Adrenal gland (tissue), 12 donors: Measurements from ENCODE around the gene MAP2. TPM values are rescaled to one million over a fixed set of nuclear protein-coding genes. Genes with fewer than 3 reads are reported as not detected.

Experiments
- DNase-seq, 7 donors: peaks; one replicate each; pipeline ENCODE4 v3.0.0-alpha.2; 2019 to 2020
- H3K27ac ChIP-seq, 5 donors: fragments of 200-600 bp; sonication (generic) in 4 of 5; 1 replicate in 3 of 5; 2 replicates in 2 of 5; pipeline versions ENCODE4 v1.5.1 to v1.8.0; 2016 to 2020; ENCODE audit warnings: mild to moderate bottlenecking in 1 of 5
- H3K27me3 ChIP-seq: fragments of 200-600 bp; 2 replicates; pipeline ENCODE4 v1.8.0; 2021
- H3K36me3 ChIP-seq, 2 donors: fragments of 200-600 bp; replicated peaks in 1 of 2; 1 replicate in 1 of 2; 2 replicates in 1 of 2; pipeline versions ENCODE4 v1.5.1 to v1.8.0; 2018 to 2022
- H3K4me1 ChIP-seq, 2 donors: fragments of 200-600 bp; replicated peaks in 1 of 2; 1 replicate in 1 of 2; 2 replicates in 1 of 2; pipeline versions ENCODE4 v1.5.1 to v1.8.0; 2018 to 2021
- H3K4me3 ChIP-seq, 4 donors: fragments of 200-600 bp; sonication (generic) in 3 of 4; one replicate each; pipeline ENCODE4 v1.5.1; 2016 to 2018
- H3K9me3 ChIP-seq, 3 donors: fragments of 200-600 bp; sonication (generic) in 1 of 3; replicated peaks in 1 of 3; 1 replicate in 2 of 3; 2 replicates in 1 of 3; pipeline versions ENCODE4 v1.5.1 to v1.8.0; 2016 to 2021
- CTCF ChIP-seq, 6 experiments: fragments of 450-650 bp in 4 of 6; fragments of 200-600 bp in 2 of 6; sonication (generic) in 1 of 6; IDR thresholded peaks; 1 replicate in 5 of 6; 2 replicates in 1 of 6; pipeline versions ENCODE4 v1.5.1 to v1.8.0; 2016 to 2021; ENCODE audit warnings: antibody characterized with exemption in 6 of 6, mild to moderate bottlenecking in 2 of 6, moderate library complexity in 1 of 6
- POLR2A ChIP-seq, 2 donors: fragments of 450-650 bp; IDR thresholded peaks; one replicate each; pipeline ENCODE4 v1.6.1; 2017; ENCODE audit warnings: antibody characterized with exemption in 2 of 2, mild to moderate bottlenecking in 2 of 2, moderate library complexity in 1 of 2
- WGBS, 4 donors: extraction: QIAGEN DNeasy Blood & Tissue Kit in 2 of 4; methylation state at CpG; one replicate each; pipeline versions ENCODE4 v1.1.5 to v1.1.7; 2013 to 2017; 5-methylcytosine and 5-hydroxymethylcytosine counted together
- intact Hi-C, 2 donors: fragments of 100-400 bp; cut with DNase I; formaldehyde crosslinking; loops; one replicate each; pipeline versions ENCODE4 v1.14.1 to v1.15.0; 2022 to 2023
- polyA plus RNA-seq, 3 donors: library from polyadenylated mRNA; stranded (reverse); fragments of 200-250 nt in 2 of 3; fragments of 350-450 nt in 1 of 3; fragmentation: Illumina TruSeq in 1 of 3; extraction: RNeasy Lipid Tissue Mini Kit (QIAGEN cat#74804) in 1 of 3; gene quantifications; one replicate each; pipeline ENCODE4 v1.2.3, GENCODE V29; 2013 to 2014
- total RNA-seq, 9 donors: library from RNA; depleted of rRNA in 4 of 9; stranded (reverse); fragments of >200 nt in 4 of 9; fragments of 120-200 nt in 1 of 9; fragmentation: NEBNext Ultra II Directional in 1 of 9; extraction: Animal tissue kit (Norgen Biotek cat#: 25700) in 1 of 9; gene quantifications; one replicate each; pipeline versions ENCODE4 v1.1.0 to v1.2.4, GENCODE V29; 2013 to 2023
- donor health status: healthy with polysubstance abuse.
- donor health status: Bipolar disorder and iron deficiency.
- donor health status: DM: yes; HTN: yes; CAD: no.
- donor health status: DM: no; HTN: no; CAD: no.
- donor health status: DM: no; HTN: no; CAD: no.
- donor health status: DM: yes; HTN: yes; CAD: no.

The MAP2 gene
- total and polyA plus RNA-seq, 12 donors = 2.2 to 25.5 (median 6.0) TPM

DNA sequence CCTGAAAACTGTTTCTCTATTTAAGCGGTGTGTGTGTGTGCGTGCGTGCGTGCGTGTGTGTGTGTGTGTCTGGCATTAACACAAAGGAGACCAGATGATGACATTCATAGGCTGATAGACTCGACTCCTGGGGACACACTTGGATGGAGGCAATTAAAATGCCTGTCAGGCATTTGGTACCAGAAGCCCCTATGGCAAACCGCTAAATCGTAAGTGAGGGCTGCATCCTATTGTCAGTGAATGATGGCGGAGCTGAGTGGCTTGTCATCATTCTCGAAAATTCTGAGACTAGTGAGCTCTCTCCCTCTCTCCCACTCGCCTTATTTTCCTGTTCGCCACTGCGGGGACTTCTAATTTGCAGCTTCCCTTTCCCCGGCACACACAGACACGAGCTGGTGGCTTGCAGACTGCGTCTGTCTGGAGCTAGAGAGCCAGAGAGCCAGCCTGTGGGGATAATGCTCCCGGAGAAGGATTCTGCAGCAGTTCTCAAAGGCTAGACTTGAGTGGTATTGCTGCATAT, 155.4 kb downstream of the MAP2 start:
- no peak overlapping the region for H3K27ac ChIP-seq
- intact Hi-C loops = no loop called here

GRCh38 chr2:209581040-209581439, 157.2 kb downstream of the MAP2 start:
- TF ChIP-seq CTCF (IDR thresholded peaks at IDR 0.05) (no peak), POLR2A (IDR thresholded peaks at IDR 0.05) (no peak)
- Histone ChIP-seq H3K4me3 (no peak overlapping the region), H3K27ac (no peak overlapping the region), H3K27me3 (no peaks in the 10 kb centered on the region), H3K36me3 (no peaks in the 10 kb centered on the region), H3K4me1 (no peaks in the 10 kb centered on the region), H3K9me3 (no peaks in the 10 kb centered on the region)
- no peak for DNase-seq
- intact Hi-C loops = no loop called here
- 52 to 73% (median 59%) methylated on average over 1 of the region's 1 CpG for whole genome bisulfite sequencing, 4 donors

More for the DNA sequence above, 155.4 kb downstream of the MAP2 start:
- Histone ChIP-seq H3K4me3 (peak overlapping the region in 1 of 4 donors; percentile 30), H3K4me1 (no peaks in the 10 kb centered on the region), H3K9me3 (no peaks in the 10 kb centered on the region), H3K27me3 (no peaks in the 10 kb centered on the region), H3K36me3 (no peaks in the 10 kb centered on the region)
- peak in 5 of 7 donors; percentile 2 to 76 (median 22) for DNase-seq
- TF ChIP-seq POLR2A (IDR thresholded peaks at IDR 0.05) (no peak), CTCF (IDR thresholded peaks at IDR 0.05) (no peak)
- WGBS, 4 donors = 30 to 46% (median 38%) methylated on average over 17 of the region's 17 CpGs

DNA sequence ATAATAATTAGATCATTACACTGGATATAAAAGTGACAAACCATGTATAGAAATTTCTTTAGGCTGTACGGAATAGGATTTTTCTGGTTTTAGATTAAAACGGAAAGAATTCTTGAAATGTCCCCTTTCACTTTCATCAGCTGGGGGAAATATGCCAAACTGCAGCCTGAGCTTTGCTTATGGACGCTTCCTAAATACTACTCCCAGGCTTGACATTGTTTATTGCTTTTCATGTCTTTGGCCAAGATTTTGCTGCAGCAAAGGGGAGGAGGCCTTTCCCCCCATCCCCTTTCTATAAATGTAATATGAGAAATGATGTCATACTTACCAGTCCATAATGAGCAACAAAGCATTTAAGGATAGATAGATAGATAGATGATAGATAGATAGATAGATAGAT, 158.4 kb downstream of the MAP2 start:
- H3K4me3 ChIP-seq = no peak overlapping the region
- intact Hi-C loops = no loop called here
- H3K27ac ChIP-seq = no peak overlapping the region
- TF ChIP-seq CTCF (IDR thresholded peaks at IDR 0.05) = no peak
- no peak for TF ChIP-seq POLR2A (IDR thresholded peaks at IDR 0.05)
- H3K27me3 ChIP-seq = no peaks in the 10 kb centered on the region
- DNase-seq = no peak
- 76 to 82% (median 80%) methylated on average over 3 of the region's 3 CpGs for WGBS, 4 donors
- H3K4me1 ChIP-seq = no peaks in the 10 kb centered on the region
- no peaks in the 10 kb centered on the region for H3K9me3 ChIP-seq
- no peaks in the 10 kb centered on the region for H3K36me3 ChIP-seq

- no peaks in the 10 kb centered on the region for H3K27me3 ChIP-seq
- no peaks in the 10 kb centered on the region for H3K36me3 ChIP-seq
- TF ChIP-seq POLR2A (IDR thresholded peaks at IDR 0.05) (no peak), CTCF (IDR thresholded peaks at IDR 0.05) (no peak)
- H3K4me1 ChIP-seq = no peaks in the 10 kb centered on the region
- no peaks in the 10 kb centered on the region for H3K9me3 ChIP-seq
- no peak for DNase-seq
- intact Hi-C loops = no loop called here
- H3K4me3 ChIP-seq = no peak overlapping the region
- no peak overlapping the region for H3K27ac ChIP-seq
These were observed 160.6 kb downstream of the MAP2 start for GRCh38 chr2:209584472-209584871.
